KMS-11 (cell line): ENCODE measurements around the gene STK11IP.

Experiments used
- H2AFZ ChIP-seq: fragments of 200-600 bp; sonication (generic); 2 replicates; pipeline ENCODE4 v1.6.1; 2016; ENCODE audit warnings: antibody characterized with exemption, mixed run types, low read depth
- H3K27ac ChIP-seq: fragments of 200-600 bp; sonication (generic); 2 replicates; pipeline ENCODE4 v1.6.1; 2016; ENCODE audit warnings: mild to moderate bottlenecking, mixed run types
- H3K27me3 ChIP-seq: fragments of 200-600 bp; sonication (generic); 2 replicates; pipeline ENCODE4 v1.6.1; 2017; ENCODE audit warnings: mild to moderate bottlenecking, low read depth, mixed run types, moderate library complexity; ENCODE audit not compliant: insufficient read depth
- H3K36me3 ChIP-seq: fragments of 200-600 bp; sonication (generic); 2 replicates; pipeline ENCODE4 v1.6.1; 2017; ENCODE audit warnings: mild to moderate bottlenecking, mixed run types; ENCODE audit not compliant: insufficient read depth
- H3K4me1 ChIP-seq: fragments of 200-600 bp; sonication (generic); 2 replicates; pipeline ENCODE4 v1.6.1; 2016; ENCODE audit warnings: mild to moderate bottlenecking, low read depth, mixed run types; ENCODE audit not compliant: poor library complexity, severe bottlenecking
- H3K4me2 ChIP-seq: fragments of 200-600 bp; sonication (generic); 2 replicates; pipeline ENCODE4 v1.7.0; 2016; ENCODE audit warnings: mild to moderate bottlenecking, mixed run types
- H3K4me3 ChIP-seq: fragments of 200-600 bp; sonication (generic); IDR thresholded peaks from 2 replicates; pipeline ENCODE4 v1.6.1; 2017; ENCODE audit warnings: low read depth, low read length, mixed read lengths; ENCODE audit not compliant: insufficient read depth
- H3K79me2 ChIP-seq: fragments of 200-600 bp; sonication (generic); 2 replicates; pipeline ENCODE4 v1.6.1; 2016; ENCODE audit warnings: low read depth, mixed run types; ENCODE audit not compliant: insufficient read depth
- H3K9ac ChIP-seq: fragments of 200-600 bp; sonication (generic); 2 replicates; pipeline ENCODE4 v1.6.1; 2016; ENCODE audit warnings: mild to moderate bottlenecking, mixed run types
- H4K20me1 ChIP-seq: fragments of 200-600 bp; sonication (generic); 2 replicates; pipeline ENCODE4 v1.6.1; 2016; ENCODE audit warnings: mild to moderate bottlenecking, mixed run types; ENCODE audit not compliant: insufficient read depth
- CTCF ChIP-seq: fragments of 200-600 bp; sonication (generic); conservative IDR thresholded peaks from 2 replicates; pipeline ENCODE4 v1.6.1; 2017; ENCODE audit warnings: low read depth, mild to moderate bottlenecking, antibody characterized with exemption, low read length, moderate library complexity, mixed read lengths

The STK11IP gene

GRCh38 chr2:219555956-219556355, 41.7 kb upstream of the STK11IP start:
- Histone ChIP-seq H3K9ac (no peak overlapping the region), H3K79me2 (no peaks in the 10 kb centered on the region), H3K27ac (no peak overlapping the region), H3K36me3 (no peaks in the 10 kb centered on the region), H3K4me2 (no peak overlapping the region), H3K27me3 (peaks cover 78% of the 10 kb centered on the region), H4K20me1 (no peaks in the 10 kb centered on the region), H3K4me3 (no peak overlapping the region), H2AFZ (no peak overlapping the region), H3K4me1 (no peaks in the 10 kb centered on the region)
- TF ChIP-seq CTCF = no peak

- TF ChIP-seq CTCF = no peak
- Histone ChIP-seq H3K36me3 (no peaks in the 10 kb centered on the region), H2AFZ (no peak overlapping the region), H3K4me1 (no peaks in the 10 kb centered on the region), H3K4me3 (no peak overlapping the region), H3K27ac (no peak overlapping the region), H3K4me2 (no peak overlapping the region), H3K9ac (no peak overlapping the region), H4K20me1 (no peaks in the 10 kb centered on the region), H3K27me3 (peaks cover 74% of the 10 kb centered on the region), H3K79me2 (no peaks in the 10 kb centered on the region)
Measured at GRCh38 chr2:219556413-219556812, 41.2 kb upstream of the STK11IP start.

GRCh38 chr2:219557320-219557719, 40.3 kb upstream of the STK11IP start:
- H3K79me2 ChIP-seq = no peaks in the 10 kb centered on the region
- no peak overlapping the region for H3K27ac ChIP-seq
- H3K36me3 ChIP-seq = no peaks in the 10 kb centered on the region
- H2AFZ ChIP-seq = no peak overlapping the region
- TF ChIP-seq CTCF = no peak
- H3K4me3 ChIP-seq = no peak overlapping the region
- peaks cover 76% of the 10 kb centered on the region for H3K27me3 ChIP-seq
- no peaks in the 10 kb centered on the region for H4K20me1 ChIP-seq
- no peak overlapping the region for H3K9ac ChIP-seq
- no peaks in the 10 kb centered on the region for H3K4me1 ChIP-seq
- no peak overlapping the region for H3K4me2 ChIP-seq

GRCh38 chr2:219557791-219558785, 39.6 kb upstream of the STK11IP start:
- Histone ChIP-seq H3K4me3 (no peak overlapping the region), H3K4me2 (no peak overlapping the region), H2AFZ (no peak overlapping the region), H3K27me3 (peaks cover 81% of the 10 kb centered on the region), H3K79me2 (no peaks in the 10 kb centered on the region), H3K4me1 (no peaks in the 10 kb centered on the region), H3K9ac (no peak overlapping the region), H4K20me1 (no peaks in the 10 kb centered on the region), H3K36me3 (no peaks in the 10 kb centered on the region), H3K27ac (no peak overlapping the region)
- TF ChIP-seq CTCF = no peak
